ENCODE results near the gene DDX11. TPM values are rescaled to one million over a fixed set of nuclear protein-coding genes. Genes with fewer than 3 reads are reported as not detected.
A peak's percentile ranks its signal among the peaks of the same experiment; 100 is the strongest.

The DDX11 gene
- total and polyA plus RNA-seq, 12 donors, result 3.0 to 16.1 (median 5.8) TPM

- peaks cover 0 to 38% (median 8%) of the 10 kb centered on the region in 9 donors for H3K4me1 ChIP-seq
- WGBS, 2 donors, result 77 to 83% methylated on average over 4 of the region's 4 CpGs
- DNase-seq, result no peak
Measured at GRCh38 chr12:31035226-31035625, 38.4 kb upstream of the DDX11 start.

DNA sequence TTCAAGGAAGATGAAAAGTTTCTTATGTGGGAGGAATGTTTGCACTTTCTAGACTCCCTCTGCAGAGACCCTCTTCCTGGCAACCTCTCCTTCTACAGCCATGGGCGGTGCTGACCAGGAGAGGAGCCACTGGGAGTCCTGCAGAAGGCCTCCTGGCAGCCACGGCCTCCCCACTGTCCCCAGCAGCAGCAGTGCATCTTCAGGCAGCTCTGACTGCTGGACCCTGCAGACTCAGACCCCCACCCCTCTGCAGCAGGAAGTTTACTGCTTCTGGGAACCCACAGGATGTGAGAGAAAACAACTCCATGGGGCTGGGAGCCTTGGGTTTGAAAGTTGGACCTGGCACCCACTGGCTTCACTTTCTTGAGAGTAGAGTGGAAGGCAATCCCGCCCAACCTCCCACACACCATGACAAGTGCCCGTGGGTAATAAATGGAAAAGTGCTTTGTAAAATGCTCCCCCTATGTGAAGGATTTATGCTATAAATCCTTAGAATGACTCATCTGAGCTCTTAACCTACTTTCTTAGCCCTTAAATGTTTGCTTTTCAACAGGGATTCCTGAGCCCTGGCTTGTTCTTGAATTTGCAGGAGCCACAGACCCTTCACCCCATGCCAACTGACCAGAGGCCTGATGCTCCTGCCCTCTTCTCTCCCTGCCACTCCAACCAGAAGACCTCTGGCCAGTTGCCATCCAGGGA lies 37.5 kb upstream of the DDX11 start:
- no peak for ATAC-seq
- Histone ChIP-seq H3K9me3 (no peaks in the 10 kb centered on the region), H3K27ac (no peak overlapping the region), H3K27me3 (no peaks in the 10 kb centered on the region), H3K4me1 (peaks cover 0 to 29% (median 8%) of the 10 kb centered on the region in 9 donors), H3K4me3 (no peak overlapping the region), H3K36me3 (no peaks in the 10 kb centered on the region)
- whole genome bisulfite sequencing, 2 donors, result 79 to 87% methylated on average over 4 of the region's 4 CpGs
- intact Hi-C loops (cut with DNase I), result no loop called here
- no peak for DNase-seq
- TF ChIP-seq, protein P1, sequence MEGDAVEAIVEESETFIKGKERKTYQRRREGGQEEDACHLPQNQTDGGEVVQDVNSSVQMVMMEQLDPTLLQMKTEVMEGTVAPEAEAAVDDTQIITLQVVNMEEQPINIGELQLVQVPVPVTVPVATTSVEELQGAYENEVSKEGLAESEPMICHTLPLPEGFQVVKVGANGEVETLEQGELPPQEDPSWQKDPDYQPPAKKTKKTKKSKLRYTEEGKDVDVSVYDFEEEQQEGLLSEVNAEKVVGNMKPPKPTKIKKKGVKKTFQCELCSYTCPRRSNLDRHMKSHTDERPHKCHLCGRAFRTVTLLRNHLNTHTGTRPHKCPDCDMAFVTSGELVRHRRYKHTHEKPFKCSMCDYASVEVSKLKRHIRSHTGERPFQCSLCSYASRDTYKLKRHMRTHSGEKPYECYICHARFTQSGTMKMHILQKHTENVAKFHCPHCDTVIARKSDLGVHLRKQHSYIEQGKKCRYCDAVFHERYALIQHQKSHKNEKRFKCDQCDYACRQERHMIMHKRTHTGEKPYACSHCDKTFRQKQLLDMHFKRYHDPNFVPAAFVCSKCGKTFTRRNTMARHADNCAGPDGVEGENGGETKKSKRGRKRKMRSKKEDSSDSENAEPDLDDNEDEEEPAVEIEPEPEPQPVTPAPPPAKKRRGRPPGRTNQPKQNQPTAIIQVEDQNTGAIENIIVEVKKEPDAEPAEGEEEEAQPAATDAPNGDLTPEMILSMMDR (IDR thresholded peaks at IDR 0.05), result no peak

More at GRCh38 chr12:31035226-31035625, 38.4 kb upstream of the DDX11 start:
- TF ChIP-seq, protein P1 (IDR thresholded peaks at IDR 0.05), result no peak
- no peak for ATAC-seq
- Histone ChIP-seq H3K4me3 (no peak overlapping the region), H3K36me3 (no peaks in the 10 kb centered on the region), H3K9me3 (no peaks in the 10 kb centered on the region), H3K27me3 (no peaks in the 10 kb centered on the region), H3K27ac (no peak overlapping the region)
- intact Hi-C loops (cut with DNase I), result no loop called here

DNA sequence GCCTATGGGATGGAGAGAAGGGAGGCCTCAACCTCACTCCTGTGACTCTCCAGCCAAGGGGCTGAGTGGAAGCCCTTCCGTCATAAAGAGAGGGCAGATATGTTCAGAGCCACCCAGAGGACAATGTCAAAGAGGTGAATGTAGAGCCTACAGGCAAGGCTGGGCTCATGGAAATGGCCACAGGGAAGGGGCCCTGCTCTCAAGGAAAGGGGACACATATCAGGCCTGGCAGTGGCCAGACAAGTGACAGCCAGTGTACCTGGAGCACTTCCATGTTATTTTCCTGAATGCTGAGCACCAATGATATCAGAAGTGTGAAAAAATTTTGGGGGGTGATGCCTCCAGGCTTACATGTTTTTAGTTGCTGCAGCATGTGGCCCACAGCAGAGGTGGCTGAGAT lies 36.6 kb upstream of the DDX11 start:
- TF ChIP-seq, protein P1 (IDR thresholded peaks at IDR 0.05), result no peak
- H3K4me3 ChIP-seq, result no peak overlapping the region
- peaks cover 0 to 24% (median 4%) of the 10 kb centered on the region in 9 donors for H3K4me1 ChIP-seq
- ATAC-seq (peak in 1 of 8 donors; percentile 9), DNase-seq (no peak)
- H3K9me3 ChIP-seq, result no peaks in the 10 kb centered on the region
- no peaks in the 10 kb centered on the region for H3K36me3 ChIP-seq
- H3K27me3 ChIP-seq, result no peaks in the 10 kb centered on the region
- peak overlapping the region in 2 of 10 donors; percentile 10 to 16 for H3K27ac ChIP-seq
- intact Hi-C loops (cut with DNase I), result no loop called here
- WGBS, 2 donors, result 57 to 62% methylated on average over 1 of the region's 1 CpG

DNA sequence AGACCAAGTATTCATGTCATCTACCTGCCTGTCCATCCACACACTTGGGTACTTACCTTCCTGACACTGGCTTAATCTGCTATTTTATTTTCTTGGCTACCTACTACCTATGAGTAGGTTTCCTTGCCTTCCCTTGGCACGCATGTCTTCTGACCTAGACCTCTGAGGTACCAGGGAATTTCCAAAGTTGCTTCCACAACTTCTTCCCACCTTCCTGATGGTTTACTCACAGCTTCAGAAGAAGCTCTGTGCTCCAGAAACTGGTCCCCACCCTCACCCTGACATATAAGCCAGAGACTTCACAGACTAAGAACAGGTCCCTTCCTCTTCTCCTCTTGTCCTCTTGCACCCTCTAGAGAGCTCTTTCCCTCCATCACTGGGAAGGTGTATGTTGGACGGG lies 35.7 kb upstream of the DDX11 start:
- TF ChIP-seq, protein P1 (IDR thresholded peaks at IDR 0.05), result no peak
- DNase-seq (no peak), ATAC-seq (no peak)
- H3K4me1 ChIP-seq, result peaks cover 0 to 18% (median 2%) of the 10 kb centered on the region in 9 donors
- intact Hi-C loops (cut with DNase I), result no loop called here
- WGBS, 2 donors, result 90 to 96% methylated on average over 2 of the region's 2 CpGs
- H3K36me3 ChIP-seq, result no peaks in the 10 kb centered on the region
- H3K9me3 ChIP-seq, result no peaks in the 10 kb centered on the region
- no peak overlapping the region for H3K4me3 ChIP-seq
- H3K27ac ChIP-seq, result no peak overlapping the region
- H3K27me3 ChIP-seq, result no peaks in the 10 kb centered on the region

Data from heart right ventricle (tissue), 16 donors.